ENCODE measurements around the gene MARCHF3.
"Not testable (repeated sequence)": the region's sequence is repeated elsewhere in the genome, so short reads cannot be mapped to it uniquely, and the experiment has no call there.

The MARCHF3 gene

DNA sequence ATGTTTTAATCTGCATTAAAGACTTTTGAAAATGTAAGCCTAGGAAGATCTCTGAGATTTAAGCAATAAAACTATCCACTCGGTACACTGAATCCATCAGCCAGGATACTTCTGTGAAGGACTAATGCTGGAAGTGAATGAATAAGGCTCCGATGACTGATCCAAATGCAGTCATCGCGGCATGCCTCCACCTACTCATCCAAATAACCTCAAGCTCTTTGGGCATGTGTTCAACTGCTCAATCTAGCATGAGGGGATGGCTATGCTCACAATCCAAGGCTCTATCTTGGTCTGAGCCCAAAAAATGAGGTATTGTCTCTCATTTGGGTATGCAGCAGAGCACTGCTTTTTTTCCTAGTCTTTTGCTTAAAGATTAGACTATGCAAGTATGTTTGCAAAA, 19.2 kb downstream of the MARCHF3 start:
- DNase-seq, result no peak

DNA sequence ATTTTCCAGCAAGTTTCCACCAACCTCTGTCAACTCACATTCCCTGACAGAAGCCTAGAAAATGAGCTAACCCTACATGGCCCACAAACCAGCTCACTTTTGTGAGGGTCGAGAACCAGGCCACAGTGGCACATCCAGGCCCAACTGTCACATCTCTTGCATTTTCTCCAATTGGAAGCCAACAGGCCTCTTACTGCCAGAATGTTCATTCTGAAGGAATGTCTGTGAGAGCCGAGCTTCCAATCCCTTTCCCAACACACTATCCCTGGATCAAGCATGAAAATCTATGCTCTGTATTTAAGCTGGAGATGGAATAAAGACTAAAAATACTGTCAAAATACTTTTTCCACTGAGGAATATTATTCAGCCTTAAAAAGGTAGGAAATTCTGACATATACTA, 20.0 kb downstream of the MARCHF3 start:
- DNase-seq, result no peak

DNA sequence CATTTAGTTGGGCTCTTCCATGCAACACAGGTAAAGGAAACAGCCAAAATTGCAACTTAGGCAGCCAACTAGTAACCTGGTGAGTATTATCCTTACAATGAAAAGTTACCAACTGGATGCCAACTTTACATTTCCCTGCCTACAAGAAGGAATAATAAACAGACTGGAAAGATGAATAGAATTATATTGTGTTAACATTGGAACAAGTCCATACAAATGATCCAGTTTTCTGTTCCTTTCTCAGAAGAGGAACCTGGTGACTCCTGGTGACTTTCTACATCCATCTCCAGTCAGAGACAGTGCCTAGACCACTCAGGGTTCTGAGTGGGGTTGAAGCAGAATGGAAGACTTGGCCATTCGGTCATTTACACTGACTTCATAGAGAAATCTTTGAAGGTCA, 20.6 kb downstream of the MARCHF3 start:
- no peak for DNase-seq

DNA sequence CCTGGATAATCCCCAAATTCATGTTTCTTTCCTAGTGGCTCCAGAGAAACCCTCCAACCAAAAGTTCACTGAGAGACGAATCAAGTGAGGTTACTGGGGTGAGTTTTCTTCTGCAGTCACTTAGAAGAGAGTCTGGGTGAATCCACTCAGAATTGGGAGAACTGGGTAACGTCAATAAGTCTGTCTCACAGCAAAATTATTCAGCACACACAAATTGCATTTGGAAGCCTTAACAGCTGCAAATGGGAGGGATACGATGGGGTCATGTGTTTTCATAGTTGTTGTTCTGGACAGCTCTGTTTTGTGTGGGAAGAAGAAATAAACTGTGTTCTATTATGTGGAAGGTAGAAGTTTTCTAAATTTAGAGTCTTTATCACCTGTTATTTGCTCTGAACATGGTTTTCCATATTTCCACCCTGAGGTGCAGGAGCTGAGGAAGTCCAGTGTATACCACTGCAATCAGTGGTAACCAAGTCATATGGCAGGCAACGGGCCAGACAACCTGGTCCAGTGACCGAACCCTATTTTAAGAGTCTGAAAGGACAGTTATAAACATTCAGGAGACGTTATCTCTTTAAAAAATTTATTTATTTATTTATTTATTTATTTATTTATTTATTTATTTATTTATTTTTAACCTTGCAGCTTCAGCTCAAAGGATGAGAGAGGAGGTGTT, 21.9 kb downstream of the MARCHF3 start:
- DNase-seq, result no peak

DNA sequence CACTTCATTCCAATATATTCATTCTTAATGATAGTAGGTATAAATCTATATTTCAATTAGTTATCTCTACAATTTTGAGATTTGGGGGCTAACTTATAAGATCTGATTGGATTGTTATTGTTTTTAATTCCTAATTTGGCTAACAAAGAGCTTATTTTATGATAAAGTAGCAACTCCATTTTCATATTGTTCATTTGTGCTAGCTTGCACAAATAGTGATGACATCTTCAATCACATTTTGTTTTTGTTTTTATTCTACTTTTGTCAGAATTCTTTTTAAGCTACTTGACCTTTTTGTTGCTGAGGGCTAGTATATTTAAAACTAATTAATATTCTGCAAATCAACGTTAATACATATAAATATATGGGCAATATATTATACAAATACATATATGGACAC, 22.8 kb downstream of the MARCHF3 start:
- DNase-seq, result no peak

DNA sequence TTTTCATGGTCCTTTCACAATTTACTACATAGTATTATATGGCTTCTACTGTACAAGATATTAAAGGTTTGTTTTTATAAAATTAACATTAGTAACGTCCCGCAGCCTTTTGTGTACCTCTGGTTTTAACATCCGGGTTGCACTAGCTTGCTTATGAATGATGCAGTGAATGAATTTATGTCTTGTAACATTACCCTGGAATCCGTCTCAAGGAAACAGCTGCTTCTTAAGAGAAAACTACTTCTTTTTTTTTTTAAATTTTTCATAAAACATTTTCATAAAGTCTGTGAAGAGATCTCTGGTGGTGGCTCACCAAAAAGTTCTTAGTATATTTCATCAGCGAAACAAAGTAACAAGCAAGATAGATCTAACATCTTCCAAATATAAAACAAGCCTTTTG, 23.6 kb downstream of the MARCHF3 start:
- no peak for DNase-seq

DNA sequence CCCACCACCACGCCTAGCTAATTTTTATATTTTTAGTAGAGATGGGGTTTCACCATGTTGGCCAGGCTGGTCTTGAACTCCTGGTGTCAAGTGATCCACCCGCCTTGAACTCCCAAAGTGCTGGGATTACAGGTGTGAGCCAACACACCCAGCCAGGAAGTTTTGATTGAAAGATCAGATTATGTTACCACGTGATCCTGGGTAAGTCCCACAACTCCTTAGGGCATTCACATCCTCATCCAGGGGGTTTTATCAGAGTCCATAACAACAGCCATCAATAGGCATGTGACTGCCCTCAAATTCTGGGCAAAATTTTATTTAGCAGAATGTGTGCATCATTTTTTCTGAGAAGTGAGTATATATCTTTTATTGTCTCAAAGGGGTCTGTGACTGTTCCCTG, 25.1 kb downstream of the MARCHF3 start:
- not testable (repeated sequence) for DNase-seq

DNA sequence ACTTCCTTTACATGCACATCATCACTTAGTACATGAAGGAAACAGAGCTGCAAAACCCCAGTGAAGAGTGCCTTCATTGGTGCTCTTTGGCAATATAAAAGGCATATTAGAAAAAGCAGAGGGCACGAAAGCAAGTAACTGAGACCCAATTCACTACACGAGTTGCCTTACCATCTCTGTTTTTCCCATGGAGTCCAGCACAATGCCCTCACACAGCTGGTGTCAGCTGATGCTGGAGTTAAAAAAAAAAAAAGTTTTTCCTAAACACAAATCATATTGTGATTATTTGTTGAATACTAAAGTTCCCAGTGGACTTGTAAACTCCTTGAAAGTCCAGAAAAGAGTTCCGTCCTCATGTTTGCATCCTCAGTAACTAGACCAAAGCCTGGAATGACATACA, 25.6 kb downstream of the MARCHF3 start:
- no peak for DNase-seq

DNA sequence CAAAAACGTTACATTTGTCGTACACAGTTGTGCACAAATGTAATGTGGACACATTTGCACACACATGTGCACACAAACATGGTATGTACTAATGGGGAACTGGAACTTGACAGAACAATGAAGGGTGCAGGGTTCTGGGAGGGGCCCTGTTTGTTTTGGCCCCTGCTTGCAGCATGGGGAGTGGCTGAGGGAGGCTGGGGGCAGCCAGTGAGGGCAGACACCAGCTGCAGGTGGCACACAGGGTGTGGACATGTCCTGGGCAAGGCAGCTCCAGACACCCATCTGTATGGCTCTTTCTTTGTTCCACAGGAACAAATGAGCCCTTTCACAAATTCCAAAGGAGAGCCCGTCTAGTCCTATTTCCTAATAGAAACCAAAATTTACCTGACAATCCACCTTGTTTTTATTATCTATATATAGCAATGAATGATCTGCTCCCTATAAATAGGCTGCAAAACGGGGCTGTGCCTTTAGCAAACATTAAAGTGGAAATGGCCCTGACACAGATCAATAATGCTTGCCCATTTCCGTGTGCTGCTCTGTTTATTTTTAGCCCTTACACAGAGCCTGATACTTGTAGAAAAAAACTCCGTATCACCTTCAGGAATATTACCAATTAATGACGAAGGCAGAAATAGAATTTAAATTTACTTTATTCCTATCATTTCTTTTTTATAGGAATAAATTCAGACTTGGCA, 26.4 kb downstream of the MARCHF3 start:
- DNase-seq, result no peak

DNA sequence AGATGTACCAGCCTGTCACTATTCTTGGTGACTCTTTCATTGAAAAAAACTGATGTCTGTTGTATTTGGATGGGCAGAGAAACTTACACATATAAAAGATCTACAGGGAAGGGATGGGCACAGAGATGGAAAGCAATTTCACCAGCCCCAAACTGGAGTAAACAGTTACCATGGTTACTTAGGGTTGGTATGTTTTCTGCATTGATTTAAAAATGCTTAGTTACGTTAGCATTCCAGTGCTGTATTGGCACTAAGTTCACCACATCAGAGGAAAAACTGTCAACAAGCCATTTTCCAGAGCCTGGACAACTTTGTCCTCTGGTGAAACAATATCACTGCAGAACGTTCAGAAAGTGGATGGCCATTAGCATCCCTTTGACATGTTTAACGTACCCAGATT, 28.0 kb downstream of the MARCHF3 start:
- DNase-seq, result no peak

DNA sequence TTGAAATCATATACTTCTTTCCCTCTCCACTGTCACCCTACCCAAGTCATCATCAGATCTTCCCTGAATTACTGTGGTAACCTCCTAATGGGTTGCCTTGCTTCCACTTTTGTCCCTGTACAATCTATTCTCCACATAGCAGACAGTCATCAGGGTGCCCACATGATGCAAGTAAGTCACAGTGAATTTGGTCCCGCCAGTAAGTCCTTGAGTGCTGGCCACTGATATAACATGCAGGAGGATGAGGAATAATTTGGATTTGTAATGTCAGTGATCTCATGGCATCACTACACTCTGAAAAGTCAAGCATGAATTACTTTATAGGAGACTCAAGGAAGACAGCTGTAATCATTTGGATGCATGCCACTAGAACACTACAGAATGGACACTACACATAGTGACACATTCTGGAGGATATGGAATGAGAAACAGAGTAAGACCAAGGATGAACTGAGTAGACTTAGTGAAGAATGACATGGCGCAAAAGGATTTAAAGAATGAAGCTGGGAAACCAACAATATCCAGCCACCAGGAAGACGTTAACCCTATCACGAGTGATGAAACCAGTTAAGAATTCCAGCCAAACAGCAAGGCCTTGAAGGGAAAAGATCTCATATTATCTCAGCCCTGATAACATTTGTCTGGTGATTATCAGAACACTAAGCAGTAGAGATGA, 28.6 kb downstream of the MARCHF3 start:
- DNase-seq, result no peak

DNA sequence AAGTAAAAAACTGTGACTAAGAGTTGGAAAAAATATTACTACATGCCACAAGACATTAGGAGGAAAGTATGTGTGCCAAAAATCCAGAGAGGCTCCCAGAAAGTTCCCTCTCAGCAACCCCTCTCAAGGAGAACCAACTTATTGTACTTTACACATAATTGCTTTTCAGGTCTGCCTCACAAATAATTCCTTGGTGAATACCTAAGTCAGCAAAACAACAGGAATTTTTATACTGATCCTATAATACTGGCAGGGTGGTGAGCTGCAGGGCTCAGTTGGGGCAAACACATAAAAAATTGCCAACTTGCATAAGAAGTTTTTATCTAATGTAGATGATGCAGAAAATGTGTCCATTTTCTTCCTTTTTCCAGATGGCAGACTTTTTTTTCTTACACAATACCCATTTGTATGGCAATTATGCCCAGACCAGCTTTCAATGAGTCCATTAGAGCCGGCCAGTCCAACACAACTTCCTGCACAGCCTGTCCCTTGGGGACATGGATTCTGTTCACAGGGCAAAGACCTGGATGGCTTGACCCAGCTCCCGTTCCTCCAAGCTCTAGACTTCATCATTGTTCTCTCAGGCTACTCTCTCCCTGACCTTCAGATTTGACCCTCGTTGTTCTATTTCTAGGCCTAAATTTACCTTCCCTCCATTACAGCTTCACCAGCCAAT, 31.3 kb downstream of the MARCHF3 start:
- no peak for DNase-seq

DNA sequence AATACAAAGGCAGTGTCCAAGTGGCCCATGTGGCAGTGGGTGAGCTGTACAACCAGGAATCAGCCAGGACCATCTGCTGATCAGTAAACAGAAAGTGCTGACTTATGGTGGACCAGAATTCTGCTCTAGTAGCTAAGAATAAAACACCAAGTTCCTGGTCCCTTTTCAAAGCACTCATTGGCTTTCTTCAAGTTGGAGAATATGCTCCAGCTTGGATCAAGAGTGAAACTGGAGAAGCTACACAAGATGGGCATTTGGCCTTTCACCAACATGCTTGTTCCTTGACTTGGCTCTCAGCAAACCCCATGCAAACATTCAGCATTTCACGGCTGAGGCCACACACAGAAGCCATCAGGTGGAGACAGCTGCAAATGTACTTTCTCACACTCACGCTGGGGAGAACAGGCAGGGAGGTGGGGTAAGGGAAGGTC, 32.1 kb downstream of the MARCHF3 start:
- DNase-seq, result peak; percentile 39

DNA sequence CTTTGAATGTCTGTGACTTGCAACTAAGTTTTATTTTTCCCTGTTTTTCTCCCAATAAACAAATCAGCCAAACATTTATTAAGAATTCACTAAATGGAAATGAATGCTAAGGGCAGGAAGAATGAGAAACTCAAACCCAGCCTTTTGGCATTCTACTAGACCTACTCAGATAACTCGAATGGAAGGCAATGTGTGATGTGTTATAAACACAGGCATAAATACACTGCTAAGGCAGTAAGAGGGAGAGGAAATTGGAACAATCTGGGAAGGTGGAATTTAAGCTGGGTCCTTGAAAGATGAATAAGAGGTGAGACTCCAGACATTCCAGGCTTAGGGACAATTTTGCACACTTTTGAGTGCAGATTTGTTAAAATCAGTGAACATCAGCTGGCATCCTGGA, 34.7 kb downstream of the MARCHF3 start:
- DNase-seq, result no peak

DNA sequence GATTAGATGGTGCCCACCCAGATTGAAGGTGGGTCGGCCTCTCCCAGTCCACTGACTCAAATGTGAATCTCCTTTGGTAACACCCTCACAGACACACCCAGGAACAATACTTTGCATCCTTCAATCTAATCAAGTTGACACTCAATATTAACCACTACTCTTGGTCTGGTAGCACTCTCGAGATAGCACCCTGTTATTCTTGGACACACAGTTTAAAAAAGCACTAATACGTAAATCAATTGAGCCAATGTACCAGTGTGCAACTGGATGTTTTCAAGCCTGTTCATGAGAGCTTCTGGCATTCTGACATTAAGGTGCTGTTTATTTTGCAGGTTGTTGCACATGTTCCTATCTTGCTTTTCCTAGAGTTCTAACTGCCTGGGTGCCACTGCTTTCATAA, 35.3 kb downstream of the MARCHF3 start:
- no peak for DNase-seq

DNA sequence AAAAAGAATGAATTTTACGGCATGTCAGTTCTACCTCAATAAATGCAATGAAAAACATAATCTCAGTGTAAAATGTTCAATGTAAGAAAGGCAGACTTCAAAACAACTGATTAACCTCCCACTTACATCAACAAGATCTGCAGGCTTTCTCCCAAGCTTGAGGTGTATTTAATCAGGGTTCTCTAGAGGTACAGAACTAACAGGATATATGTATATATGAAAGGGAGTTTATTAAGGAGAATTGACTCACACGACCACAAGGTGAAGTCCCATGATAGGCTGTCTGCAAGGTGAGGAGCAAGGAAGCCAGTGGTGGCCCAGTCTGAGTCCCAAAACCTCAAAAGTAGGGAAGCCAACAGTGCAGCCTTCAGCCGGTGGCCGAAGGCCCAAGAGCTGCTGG, 35.9 kb downstream of the MARCHF3 start:
- DNase-seq, result no peak

DNA sequence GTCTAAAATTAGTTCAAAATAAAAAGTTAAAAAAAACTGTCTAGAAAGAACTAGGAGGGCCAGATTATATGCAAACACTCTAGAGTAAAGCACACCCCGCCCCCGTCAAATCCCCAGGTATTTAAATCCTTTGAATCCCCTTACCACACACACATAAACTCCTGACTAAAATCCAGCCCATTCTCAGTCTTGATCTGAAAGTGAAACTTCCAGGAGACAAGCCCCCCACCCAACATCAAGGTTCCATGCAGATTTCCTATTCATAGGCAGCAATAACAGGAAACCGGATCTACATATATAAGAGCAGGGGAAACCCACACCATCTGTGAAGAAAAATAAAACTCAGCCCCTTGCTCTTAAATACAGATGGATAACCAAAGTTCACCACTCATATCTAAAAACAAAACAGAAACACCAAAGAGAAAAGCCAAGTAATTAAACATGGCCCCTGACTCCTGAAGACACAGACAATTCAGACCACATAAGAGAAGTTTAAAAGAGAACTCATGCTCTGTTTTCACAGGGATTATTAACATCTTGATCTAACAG, 42.3 kb downstream of the MARCHF3 start:
- no peak for DNase-seq

DNA sequence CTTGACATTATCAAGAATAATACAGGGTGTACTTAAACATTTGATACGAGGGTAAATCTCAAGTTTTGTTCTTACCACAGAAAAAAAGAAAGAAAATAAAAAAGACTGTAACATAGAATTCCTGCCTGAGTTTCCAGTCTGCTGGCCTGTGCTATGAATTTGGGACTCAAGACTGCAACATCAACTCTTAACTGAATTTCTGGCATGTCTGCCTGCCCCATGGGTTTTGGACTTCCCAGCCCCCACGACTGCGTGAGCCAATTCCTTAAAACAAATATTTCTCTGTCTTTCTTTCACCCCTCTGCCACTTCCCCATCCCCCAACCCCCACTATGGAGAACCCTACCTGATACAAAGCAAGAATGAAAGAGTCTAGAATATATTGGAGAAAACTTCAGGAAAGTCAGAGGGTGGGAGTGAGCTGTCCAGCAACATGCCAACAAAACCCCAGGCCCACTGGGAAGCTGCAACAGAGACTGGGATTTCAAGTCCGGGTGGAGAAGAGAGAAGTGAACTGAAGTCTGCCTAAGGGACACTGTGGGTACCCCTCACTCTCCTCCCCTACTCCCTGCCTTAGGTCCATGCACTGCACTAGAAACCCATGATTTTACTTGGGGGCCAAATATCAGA, 43.0 kb downstream of the MARCHF3 start:
- DNase-seq, result no peak

DNA sequence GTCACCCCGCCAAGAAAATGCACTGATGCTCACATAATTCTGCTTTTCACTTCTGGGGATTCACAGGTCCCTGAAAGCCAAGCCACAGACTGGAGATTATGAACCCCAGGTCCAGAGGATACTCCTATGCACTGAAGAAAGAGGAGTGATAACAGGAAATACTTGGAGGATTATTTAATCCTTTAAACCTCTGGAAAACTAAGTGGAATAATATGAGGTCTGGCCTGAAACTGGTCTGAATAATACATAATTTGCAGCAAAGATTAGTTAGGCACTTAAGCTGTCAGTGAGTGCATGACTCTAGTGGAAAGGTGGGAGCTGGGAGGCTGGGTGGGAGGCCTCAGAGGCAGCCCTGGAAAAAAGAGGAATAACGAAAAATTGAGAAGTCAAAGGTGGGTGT, 45.7 kb downstream of the MARCHF3 start:
- DNase-seq, result no peak

DNA sequence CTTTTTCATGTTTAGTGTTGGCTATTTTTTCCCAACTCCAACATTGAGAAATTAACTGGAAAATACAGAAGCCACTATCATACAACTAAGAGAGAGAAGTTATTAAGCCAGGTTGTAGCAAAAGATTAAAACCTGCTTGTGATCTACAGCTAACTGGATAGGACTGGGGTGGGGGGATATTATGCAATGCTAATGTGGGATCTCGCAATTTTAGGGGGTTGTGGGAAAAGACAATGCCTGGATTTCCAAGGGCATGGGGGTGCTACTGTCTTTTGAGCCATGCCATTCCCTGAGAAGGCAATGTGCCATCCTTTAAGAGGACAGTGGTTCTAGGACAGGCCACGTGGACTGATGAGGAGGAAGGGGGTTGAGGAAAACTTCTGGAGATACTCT, 46.5 kb downstream of the MARCHF3 start:
- DNase-seq, result no peak

DNA sequence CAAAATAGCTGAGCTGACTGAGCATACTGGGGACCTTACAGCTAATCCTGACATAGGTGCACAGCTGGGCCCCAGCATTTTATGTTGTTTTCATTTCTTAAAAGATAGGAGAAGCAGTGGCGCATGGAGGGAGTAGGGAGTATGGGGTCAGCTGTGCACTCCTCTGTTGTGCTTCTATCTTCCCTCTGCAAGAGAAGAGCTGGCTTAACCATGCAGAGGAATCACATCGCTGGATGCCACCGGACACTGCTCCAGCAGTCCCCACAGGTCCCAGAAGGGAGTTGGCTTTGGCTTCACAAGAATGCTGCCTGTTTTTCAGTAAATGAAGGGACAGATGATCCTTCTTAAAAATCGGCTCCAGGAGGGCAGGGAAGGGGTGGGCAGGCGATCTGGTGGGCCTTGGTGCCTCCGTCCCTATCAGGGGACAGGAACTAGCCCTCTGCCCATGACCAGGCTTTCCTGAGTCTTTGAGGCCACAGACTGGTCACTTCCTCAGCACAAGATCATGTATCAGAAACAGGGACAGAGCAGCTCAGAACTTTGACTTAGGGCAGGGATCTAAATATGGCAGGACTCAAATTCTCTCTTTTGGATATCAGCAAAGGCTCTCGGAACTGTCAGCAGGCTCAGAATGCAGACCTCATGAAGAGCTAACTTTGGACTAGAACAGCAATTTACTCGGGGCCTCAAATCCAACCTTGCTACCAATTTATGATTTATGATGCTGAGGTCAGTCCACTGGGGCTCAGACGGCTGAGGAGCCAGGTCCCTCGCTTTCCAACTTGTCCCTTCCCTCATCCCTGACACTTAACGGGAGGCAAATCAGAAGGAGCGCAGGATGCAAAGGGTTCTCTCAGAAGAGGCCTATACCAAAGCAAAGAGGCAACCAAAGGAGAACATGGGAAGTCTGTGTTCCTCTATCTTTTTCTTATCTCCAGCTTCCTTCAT, 47.2 kb downstream of the MARCHF3 start:
- no peak for DNase-seq

DNA sequence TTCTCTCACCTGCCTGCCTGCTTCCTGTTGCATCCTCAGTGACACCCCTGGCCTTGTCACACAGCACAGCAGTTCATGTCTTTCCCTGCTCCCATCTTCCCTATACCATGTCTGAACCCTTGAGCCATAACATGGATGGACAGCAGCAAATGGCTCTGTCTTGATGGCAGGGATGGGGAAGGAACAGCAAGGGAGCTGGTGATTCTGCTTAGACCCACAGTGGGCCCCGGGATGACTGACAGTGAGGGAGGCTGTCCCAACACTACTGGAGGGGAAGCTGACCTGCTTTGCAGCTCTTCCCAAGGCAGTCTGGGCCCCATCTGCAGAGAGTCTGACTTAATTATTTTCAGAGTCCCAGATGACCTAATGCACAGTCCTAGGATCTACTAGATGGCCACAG, 48.2 kb downstream of the MARCHF3 start:
- DNase-seq, result no peak

Data from NCI-H1092 treated with DMSO at 0.1 percent for 48 hours (cell line).